ENCODE results near the gene ARSG. TPM values are rescaled to one million over a fixed set of nuclear protein-coding genes. Genes with fewer than 3 reads are reported as not detected.
"Not testable (repeated sequence)": the region's sequence is repeated elsewhere in the genome, so short reads cannot be mapped to it uniquely, and the experiment has no call there.

ARSG gene
- total RNA-seq, 3 donors from 2014 or later: 9.3 to 14.8 (median 9.5) TPM

GRCh38 chr17:68273722-68274121 lies 17.6 kb upstream of the ARSG start:
- intact Hi-C loops (cut with DNase I; ENCODE audit: low total_unique reads): no loop called here
- no peaks in the 10 kb centered on the region for H3K27me3 ChIP-seq
- H3K4me1 ChIP-seq: no peaks in the 10 kb centered on the region
- TF ChIP-seq CTCF (IDR thresholded peaks at IDR 0.05) (no peak), POLR2A (IDR thresholded peaks at IDR 0.05) (no peak), POLR2AphosphoS5 (IDR thresholded peaks at IDR 0.05) (no peak)
- H3K9me3 ChIP-seq: peaks cover 0 to 9% of the 10 kb centered on the region in 2 donors
- no peak overlapping the region for H3K4me3 ChIP-seq
- no peak overlapping the region for H3K27ac ChIP-seq
- H3K36me3 ChIP-seq: no peaks in the 10 kb centered on the region
- DNase-seq (ENCODE audit: low spot score in 2 of 2): no peak

GRCh38 chr17:68276339-68276738 lies 15.0 kb upstream of the ARSG start:
- H3K36me3 ChIP-seq; H3K27ac ChIP-seq; H3K4me3 ChIP-seq; intact Hi-C loops (cut with DNase I; ENCODE audit: low total_unique reads); H3K27me3 ChIP-seq; H3K4me1 ChIP-seq; DNase-seq (ENCODE audit: low spot score in 2 of 2); H3K9me3 ChIP-seq: not testable (repeated sequence)

DNA sequence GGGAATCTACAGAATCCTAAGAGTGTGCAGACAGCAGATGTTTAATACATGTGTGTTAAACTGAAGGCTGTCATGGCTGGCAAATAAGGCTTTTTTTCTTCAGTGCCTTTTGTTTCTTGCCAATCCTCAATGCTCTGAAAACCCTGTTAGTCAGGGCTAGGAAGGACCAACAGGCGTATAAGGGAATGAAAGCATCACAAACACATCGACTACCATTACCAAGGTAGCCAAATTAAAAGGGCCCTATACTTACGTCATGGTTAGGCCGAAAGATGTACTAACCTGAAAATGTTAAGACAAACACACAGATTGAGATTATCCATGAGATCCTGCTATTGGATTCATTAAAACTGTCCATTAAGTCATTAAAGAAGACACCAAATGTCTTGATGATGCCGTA lies 13.5 kb upstream of the ARSG start:
- Histone ChIP-seq H3K36me3 (no peaks in the 10 kb centered on the region), H3K27ac (no peak overlapping the region), H3K27me3 (no peaks in the 10 kb centered on the region), H3K9me3 (peaks cover 0 to 9% of the 10 kb centered on the region in 2 donors), H3K4me1 (no peaks in the 10 kb centered on the region), H3K4me3 (no peak overlapping the region)
- intact Hi-C loops (cut with DNase I; ENCODE audit: low total_unique reads): no loop called here
- TF ChIP-seq POLR2AphosphoS5 (IDR thresholded peaks at IDR 0.05) (no peak), CTCF (IDR thresholded peaks at IDR 0.05) (no peak), POLR2A (IDR thresholded peaks at IDR 0.05) (no peak)
- DNase-seq (ENCODE audit: low spot score in 2 of 2): no peak

- H3K27me3 ChIP-seq; H3K4me1 ChIP-seq; DNase-seq (ENCODE audit: low spot score in 2 of 2); H3K9me3 ChIP-seq; H3K36me3 ChIP-seq; intact Hi-C loops (cut with DNase I; ENCODE audit: low total_unique reads); H3K27ac ChIP-seq; H3K4me3 ChIP-seq: not testable (repeated sequence)
Observed at GRCh38 chr17:68281965-68282364, 9.3 kb upstream of the ARSG start.

DNA sequence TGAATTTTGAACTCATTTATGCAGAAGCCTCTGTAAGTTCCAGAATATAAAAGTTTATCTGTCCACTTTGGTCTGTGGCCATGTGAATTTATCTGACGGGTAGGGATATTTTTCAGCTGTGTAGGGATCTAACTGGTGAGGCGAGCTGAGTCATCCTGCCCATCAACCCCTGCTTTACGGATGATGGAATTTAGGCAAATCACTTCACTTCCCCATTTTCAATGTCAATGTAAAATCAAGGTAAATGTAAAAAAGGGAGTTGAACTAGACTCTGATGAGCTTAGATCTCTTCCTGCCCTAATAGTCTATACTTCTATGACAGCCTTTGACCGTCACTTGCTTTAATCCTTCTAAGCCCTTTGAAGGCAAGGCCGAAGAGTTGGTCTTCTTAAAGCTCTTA lies 2.9 kb upstream of the ARSG start:
- no peaks in the 10 kb centered on the region for H3K36me3 ChIP-seq
- no peak overlapping the region for H3K4me3 ChIP-seq
- no peaks in the 10 kb centered on the region for H3K9me3 ChIP-seq
- no peak for DNase-seq (ENCODE audit: low spot score in 2 of 2)
- H3K4me1 ChIP-seq: peaks cover 0 to 5% of the 10 kb centered on the region in 2 donors
- TF ChIP-seq CTCF (IDR thresholded peaks at IDR 0.05) (no peak), POLR2A (IDR thresholded peaks at IDR 0.05) (no peak), POLR2AphosphoS5 (IDR thresholded peaks at IDR 0.05) (no peak)
- no peak overlapping the region for H3K27ac ChIP-seq
- peaks cover 0 to 13% of the 10 kb centered on the region in 2 donors for H3K27me3 ChIP-seq
- intact Hi-C loops (cut with DNase I; ENCODE audit: low total_unique reads): no loop called here

DNA sequence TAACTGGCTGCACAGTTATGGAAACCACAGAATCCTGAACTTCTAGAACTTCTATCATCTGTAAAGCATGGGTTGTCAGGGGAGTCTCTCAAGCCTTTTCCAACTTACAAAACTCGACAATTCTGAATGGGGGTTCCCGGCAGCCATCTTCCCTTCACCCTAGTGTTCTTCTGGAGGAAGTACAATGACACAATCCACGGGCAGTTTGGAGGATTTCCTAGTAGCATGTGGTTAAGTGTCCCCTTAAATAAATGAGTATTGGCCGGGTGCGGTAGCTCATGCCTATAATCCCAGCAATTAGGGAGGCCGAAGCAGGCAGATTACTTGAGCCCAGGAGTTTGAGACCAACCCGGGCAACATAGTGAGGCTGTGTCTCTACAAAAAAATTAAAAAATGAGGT lies 2.5 kb upstream of the ARSG start:
- DNase-seq (ENCODE audit: low spot score in 2 of 2): no peak
- no peak overlapping the region for H3K4me3 ChIP-seq
- no peaks in the 10 kb centered on the region for H3K36me3 ChIP-seq
- intact Hi-C loops (cut with DNase I; ENCODE audit: low total_unique reads): no loop called here
- no peaks in the 10 kb centered on the region for H3K9me3 ChIP-seq
- TF ChIP-seq POLR2AphosphoS5 (IDR thresholded peaks at IDR 0.05) (no peak), POLR2A (IDR thresholded peaks at IDR 0.05) (no peak), CTCF (IDR thresholded peaks at IDR 0.05) (no peak)
- peaks cover 0 to 17% of the 10 kb centered on the region in 2 donors for H3K27me3 ChIP-seq
- H3K27ac ChIP-seq: no peak overlapping the region
- peaks cover 0 to 5% of the 10 kb centered on the region in 2 donors for H3K4me1 ChIP-seq
